B cell (primary cell): ENCODE results near the gene FOXN4. TPM values are rescaled to one million over a fixed set of nuclear protein-coding genes. Genes with fewer than 3 reads are reported as not detected.

Experiments
- ATAC-seq: fragments of 200-7000 bp; cut with Tn5 transposase; one replicate; pipeline ENCODE4 v1.10.0; 2021; ENCODE audit warnings: low read depth, mild to moderate bottlenecking, moderate number of reproducible peaks, moderate library complexity
- CTCF ChIA-PET: fragments of 350-600 bp; sonication (Branson Sonifier 250); formaldehyde crosslinking; loops from one replicate; lab custom pipeline; 2021; ENCODE audit warnings: antibody characterized with exemption, inconsistent platforms; lab: Charles Lee
- POLR2A ChIA-PET: fragments of 350-600 bp; sonication (Branson Sonifier 250); formaldehyde crosslinking; loops from one replicate; lab custom pipeline; 2021; ENCODE audit warnings: antibody characterized with exemption; lab: Charles Lee
- DNase-seq: peaks from one replicate; pipeline ENCODE4 v3.0.0; 2013
- H2AFZ ChIP-seq: 2 replicates; pipeline ENCODE4 v1.6.1; 2012; ENCODE audit warnings: mild to moderate bottlenecking, low read depth, low read length; ENCODE audit not compliant: insufficient read depth, poor library complexity, severe bottlenecking
- H3K27ac ChIP-seq, 2 donors: 1 replicate in 1 of 2; 2 replicates in 1 of 2; pipeline ENCODE4 v1.5.1; 2012 to 2013; ENCODE audit warnings: low read length in 2 of 2, mild to moderate bottlenecking in 2 of 2, moderate library complexity in 1 of 2
- H3K27me3 ChIP-seq, 4 experiments: fragments of 200-600 bp in 1 of 4; sonication (generic) in 1 of 4; replicated peaks in 1 of 4; 1 replicate in 2 of 4; 2 replicates in 2 of 4; pipeline versions ENCODE4 v1.6.1 to v1.7.0; 2013 to 2016; ENCODE audit warnings: low read length in 3 of 4, mild to moderate bottlenecking in 2 of 4, mixed read lengths in 1 of 4, moderate library complexity in 1 of 4; ENCODE audit not compliant: insufficient read depth in 4 of 4, control insufficient read depth in 3 of 4; ENCODE audit errors: control extremely low read depth in 1 of 4
- H3K36me3 ChIP-seq, 2 experiments: replicated peaks in 1 of 2; 1 replicate in 1 of 2; 2 replicates in 1 of 2; pipeline versions ENCODE4 v1.6.1 to v1.7.1; 2013; ENCODE audit warnings: low read length in 1 of 2; ENCODE audit not compliant: insufficient read depth in 2 of 2, control insufficient read depth in 1 of 2; ENCODE audit errors: control extremely low read depth in 1 of 2, extremely low read depth in 1 of 2
- H3K4me1 ChIP-seq, 2 donors: fragments of 200-600 bp in 1 of 2; sonication (generic) in 1 of 2; 1 replicate in 1 of 2; 2 replicates in 1 of 2; pipeline versions ENCODE4 v1.5.1 to v1.6.1; 2013 to 2017; ENCODE audit warnings: low read length in 2 of 2; ENCODE audit not compliant: control insufficient read depth in 2 of 2, insufficient read depth in 2 of 2
- H3K4me2 ChIP-seq: replicated peaks from 2 replicates; pipeline ENCODE3; 2012; ENCODE audit warnings: mild to moderate bottlenecking, low read depth, low read length; ENCODE audit not compliant: poor library complexity, severe bottlenecking
- H3K4me3 ChIP-seq, 5 experiments: fragments of 200-600 bp in 1 of 5; sonication (generic) in 1 of 5; 1 replicate in 3 of 5; 2 replicates in 2 of 5; pipeline versions ENCODE4 v1.5.1 to v1.7.0; 2011 to 2016; ENCODE audit warnings: low read length in 4 of 5, mild to moderate bottlenecking in 4 of 5, low read depth in 2 of 5, control low read depth in 1 of 5, moderate library complexity in 1 of 5; ENCODE audit not compliant: insufficient read depth in 1 of 5; ENCODE audit errors: control extremely low read depth in 1 of 5, extremely low read depth in 1 of 5
- H3K79me2 ChIP-seq: fragments of 200-600 bp; sonication (generic); one replicate; pipeline ENCODE4 v1.6.0; 2016; ENCODE audit warnings: low read length; ENCODE audit not compliant: control insufficient read depth, insufficient read depth
- H3K9ac ChIP-seq: fragments of 200-600 bp; sonication (generic); 2 replicates; pipeline ENCODE4 v1.6.1; 2017; ENCODE audit warnings: mild to moderate bottlenecking, low read length, moderate library complexity
- H3K9me3 ChIP-seq, 3 donors: one replicate each; pipeline versions ENCODE4 v1.6.1 to v1.7.1; 2013; ENCODE audit warnings: low read length in 2 of 3; ENCODE audit not compliant: control insufficient read depth in 2 of 3, insufficient read depth in 1 of 3; ENCODE audit errors: control extremely low read depth in 1 of 3
- H4K20me1 ChIP-seq: 2 replicates; pipeline ENCODE4 v1.6.0; 2012; ENCODE audit warnings: mild to moderate bottlenecking, low read length; ENCODE audit not compliant: insufficient read depth, control insufficient read depth, poor library complexity, severe bottlenecking
- H3K27ac Mint-ChIP-seq: one replicate; pipeline ENCODE4 v1.8.0; 2021; ENCODE audit warnings: mixed read lengths
- H3K27me3 Mint-ChIP-seq: one replicate; pipeline ENCODE4 v1.8.0; 2021; ENCODE audit warnings: mixed read lengths
- H3K4me1 Mint-ChIP-seq: one replicate; pipeline ENCODE4 v1.8.0; 2021; ENCODE audit warnings: mixed read lengths
- H3K4me3 Mint-ChIP-seq: one replicate; pipeline ENCODE4 v1.8.0; 2021; ENCODE audit warnings: mixed read lengths
- H3K9me3 Mint-ChIP-seq: one replicate; pipeline ENCODE4 v1.8.0; 2022; ENCODE audit warnings: mixed read lengths; ENCODE audit not compliant: insufficient read depth
- CTCF ChIP-seq: fragments of 200-600 bp; IDR thresholded peaks from one replicate; pipeline ENCODE4 v1.8.0; 2022; ENCODE audit warnings: antibody characterized with exemption, mild to moderate bottlenecking
- EZH2 ChIP-seq: IDR thresholded peaks from 2 replicates; pipeline ENCODE4 v1.6.1; 2012; ENCODE audit warnings: borderline replicate concordance, low read depth, mild to moderate bottlenecking, moderate library complexity, low read length; ENCODE audit not compliant: insufficient read depth, poor library complexity, severe bottlenecking
- WGBS: methylation state at CpG from one replicate; pipeline ENCODE4 v1.1.5; 2013; ENCODE audit warnings: missing lambda C conversion rate; ENCODE audit not compliant: insufficient coverage; 5-methylcytosine and 5-hydroxymethylcytosine counted together
- intact Hi-C: fragments of 100-400 bp; cut with micrococcal nuclease; formaldehyde crosslinking; loops from one replicate; pipeline ENCODE4 v1.10.0; 2022
- polyA plus RNA-seq: library from polyadenylated mRNA; depleted of rRNA; stranded (reverse); fragments of >200 nt; gene quantifications from 2 replicates; pipeline ENCODE4 v1.2.3, GENCODE V29; 2012
- total RNA-seq, 2 donors: library from RNA; stranded (reverse); fragments of 120-200 nt in 1 of 2; gene quantifications; 1 replicate in 1 of 2; 2 replicates in 1 of 2; pipeline versions ENCODE4 v1.2.3 to v1.2.4, GENCODE V29; 2013 to 2022

The FOXN4 gene
- total and polyA plus RNA-seq, 2 donors (not counting 1 experiment from before 2014, with no cell fraction given), result not detected

- POLR2A ChIA-PET, result no interaction called here
- Mint-ChIP-seq H3K4me3 (no peak overlapping the region), H3K4me1 (no peaks in the 10 kb centered on the region), H3K27ac (no peak overlapping the region), H3K27me3 (no peaks in the 10 kb centered on the region), H3K9me3 (peaks cover 3% of the 10 kb centered on the region)
- TF ChIP-seq EZH2 (no peak), CTCF (no peak)
- H3K36me3 ChIP-seq, result no peaks in the 10 kb centered on the region
- H4K20me1 ChIP-seq, result no peaks in the 10 kb centered on the region
- no peak overlapping the region for H3K9ac ChIP-seq
- CTCF ChIA-PET, result no interaction called here
- no peak for ATAC-seq
- H3K27me3 ChIP-seq, result no peaks in the 10 kb centered on the region
- no peak overlapping the region for H3K27ac ChIP-seq
- no peak overlapping the region for H2AFZ ChIP-seq
- no peaks in the 10 kb centered on the region for H3K4me1 ChIP-seq
- intact Hi-C loops, result no loop called here
- H3K4me3 ChIP-seq, result no peak overlapping the region
- 90% methylated on average over 15 of the region's 16 CpGs for WGBS
- DNase-seq, result no peak
- H3K4me2 ChIP-seq, result no peak overlapping the region
- H3K9me3 ChIP-seq, result peaks cover 0 to 13% (median 5%) of the 10 kb centered on the region in 3 donors
- no peaks in the 10 kb centered on the region for H3K79me2 ChIP-seq
Observed at GRCh38 chr12:109258607-109259544, 50.2 kb downstream of the FOXN4 start.

DNA sequence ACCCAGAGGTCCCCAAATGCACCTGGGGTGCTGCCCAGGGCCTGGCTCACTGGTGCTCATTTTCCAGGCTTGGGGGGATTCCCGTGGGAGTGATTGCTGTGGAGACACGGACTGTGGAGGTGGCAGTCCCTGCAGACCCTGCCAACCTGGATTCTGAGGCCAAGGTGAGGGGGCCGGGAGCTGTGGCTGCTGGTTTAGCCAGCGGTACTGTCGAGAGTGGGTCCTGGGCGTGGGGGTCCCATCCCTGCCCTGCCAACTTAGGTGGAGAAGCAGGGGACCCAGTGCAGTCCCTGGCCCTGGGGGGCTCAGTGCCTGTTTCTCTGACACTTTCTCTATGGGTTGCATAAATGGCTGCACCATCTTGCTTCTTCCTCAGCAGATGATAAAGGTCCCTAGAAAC is 50.9 kb downstream of the FOXN4 start:
- Histone ChIP-seq H3K27ac (no peak overlapping the region), H3K4me3 (no peak overlapping the region), H3K9ac (no peak overlapping the region), H3K4me1 (no peaks in the 10 kb centered on the region), H4K20me1 (no peaks in the 10 kb centered on the region), H3K9me3 (peaks cover 0 to 13% (median 9%) of the 10 kb centered on the region in 3 donors), H3K27me3 (no peaks in the 10 kb centered on the region), H3K36me3 (no peaks in the 10 kb centered on the region), H2AFZ (no peak overlapping the region), H3K4me2 (no peak overlapping the region), H3K79me2 (no peaks in the 10 kb centered on the region)
- H3K4me3 Mint-ChIP-seq, result no peak overlapping the region
- CTCF ChIA-PET, result no interaction called here
- TF ChIP-seq CTCF (no peak), EZH2 (no peak)
- intact Hi-C loops, result no loop called here
- ATAC-seq, result no peak
- peaks cover 4% of the 10 kb centered on the region for H3K9me3 Mint-ChIP-seq
- DNase-seq, result no peak
- no peaks in the 10 kb centered on the region for H3K4me1 Mint-ChIP-seq
- WGBS, result 92% methylated on average over 6 of the region's 6 CpGs
- H3K27ac Mint-ChIP-seq, result no peak overlapping the region
- POLR2A ChIA-PET, result no interaction called here
- no peaks in the 10 kb centered on the region for H3K27me3 Mint-ChIP-seq
